ENCODE results near the gene MMS22L.

MMS22L gene

GRCh38 chr6:97282726-97283617 is at the start of gene MMS22L:
Gene MMS22L (minus strand): TSS chr6:97283216. CDS start chr6:97282477, 739 bp downstream.
- DNase-seq: peak; percentile 93 to 96

GRCh38 chr6:97322811-97323210 is 39.8 kb upstream of the MMS22L start:
- DNase-seq: no peak

- no peak for DNase-seq
These were observed 39.2 kb upstream of the MMS22L start for GRCh38 chr6:97322226-97322625.

GRCh38 chr6:97316978-97317377 is 34.0 kb upstream of the MMS22L start:
- no peak for DNase-seq

- DNase-seq: no peak
These were observed 29.2 kb upstream of the MMS22L start for GRCh38 chr6:97312241-97312640.

- peak in 1 of 2 experiments; percentile 5 for DNase-seq
These were observed 23.7 kb upstream of the MMS22L start for GRCh38 chr6:97306544-97307320.

GRCh38 chr6:97305414-97306066 is 22.5 kb upstream of the MMS22L start:
- no peak for DNase-seq

- DNase-seq: no peak
These were observed 21.7 kb upstream of the MMS22L start for GRCh38 chr6:97304701-97305100.

GRCh38 chr6:97294451-97294850 is 11.4 kb upstream of the MMS22L start:
- no peak for DNase-seq

GRCh38 chr6:97293198-97293696 is 10.2 kb upstream of the MMS22L start:
- DNase-seq: no peak

GRCh38 chr6:97292671-97293070 is 9.7 kb upstream of the MMS22L start:
- no peak for DNase-seq

- no peak for DNase-seq
These were observed 8.9 kb upstream of the MMS22L start for GRCh38 chr6:97291896-97292295.

- no peak for DNase-seq
These were observed 6.3 kb upstream of the MMS22L start for GRCh38 chr6:97289332-97289731.

GRCh38 chr6:97288188-97288587 is 5.2 kb upstream of the MMS22L start:
- no peak for DNase-seq

GRCh38 chr6:97282238-97282725 is 734 bp downstream of the MMS22L start:
- DNase-seq: peak in 1 of 2 experiments; percentile 29

GRCh38 chr6:97280766-97281165 is 2.2 kb downstream of the MMS22L start:
- no peak for DNase-seq

- no peak for DNase-seq
These were observed 7.2 kb downstream of the MMS22L start for GRCh38 chr6:97275804-97276203.

- DNase-seq: no peak
These were observed 13.2 kb downstream of the MMS22L start for GRCh38 chr6:97269821-97270220.

- DNase-seq: no peak
These were observed 20.3 kb downstream of the MMS22L start for GRCh38 chr6:97262676-97263075.

- DNase-seq: no peak
These were observed 36.2 kb downstream of the MMS22L start for GRCh38 chr6:97246842-97247241.

GRCh38 chr6:97240222-97240621 is 42.8 kb downstream of the MMS22L start:
- no peak for DNase-seq

- DNase-seq: no peak
These were observed 51.1 kb downstream of the MMS22L start for GRCh38 chr6:97231911-97232310.

GRCh38 chr6:97222903-97223302 is 60.1 kb downstream of the MMS22L start:
- DNase-seq: no peak
